Measurements from ENCODE around the gene PRRT3.

DNA sequence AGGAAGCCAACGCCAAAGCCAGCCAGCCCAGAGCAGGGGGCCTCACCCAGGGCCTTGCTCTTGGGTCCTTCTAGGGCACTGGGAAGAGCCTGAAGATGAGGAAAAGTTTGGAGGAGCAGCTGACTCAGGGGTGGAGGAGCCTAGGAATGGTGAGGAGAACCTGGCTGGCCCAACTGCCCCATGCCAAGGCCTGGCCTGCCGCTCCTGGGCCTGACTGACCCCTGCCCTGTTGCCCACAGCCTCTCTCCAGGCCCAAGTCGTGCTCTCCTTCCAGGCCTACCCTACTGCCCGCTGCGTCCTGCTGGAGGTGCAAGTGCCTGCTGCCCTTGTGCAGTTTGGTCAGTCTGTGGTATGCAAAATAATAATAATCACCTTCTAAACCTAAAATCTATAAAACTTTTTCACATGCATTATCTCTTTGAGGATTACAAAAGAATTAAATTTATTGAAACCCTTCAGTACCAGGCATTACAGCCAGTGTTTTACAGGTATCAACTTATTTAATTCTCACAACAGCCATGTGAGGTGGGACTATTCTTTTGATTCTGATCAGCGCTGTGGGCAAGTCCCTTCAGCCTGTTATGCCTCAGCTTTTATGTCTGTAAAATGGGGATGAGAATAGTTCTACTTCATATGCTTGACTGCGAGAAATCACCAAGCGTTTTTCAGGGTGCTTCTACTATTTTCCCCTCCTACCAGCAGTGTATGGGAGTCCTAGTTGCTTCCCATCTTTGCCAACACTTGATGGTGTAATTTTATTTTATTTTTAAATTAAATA, 33.8 kb downstream of the PRRT3 start:
- no peak for TF ChIP-seq YY1 (IDR thresholded peaks at IDR 0.05; ENCODE audit: low read depth)
- TF ChIP-seq EP300 (IDR thresholded peaks at IDR 0.05; ENCODE audit: borderline replicate concordance in 1 of 2, low read depth in 1 of 2, low read length in 1 of 2), result no peak
- no peak for TF ChIP-seq MXI1 (IDR thresholded peaks at IDR 0.05; ENCODE audit: low read depth, low read length)
- TF ChIP-seq ELF1 (IDR thresholded peaks at IDR 0.05), result no peak
- TF ChIP-seq, protein P1, sequence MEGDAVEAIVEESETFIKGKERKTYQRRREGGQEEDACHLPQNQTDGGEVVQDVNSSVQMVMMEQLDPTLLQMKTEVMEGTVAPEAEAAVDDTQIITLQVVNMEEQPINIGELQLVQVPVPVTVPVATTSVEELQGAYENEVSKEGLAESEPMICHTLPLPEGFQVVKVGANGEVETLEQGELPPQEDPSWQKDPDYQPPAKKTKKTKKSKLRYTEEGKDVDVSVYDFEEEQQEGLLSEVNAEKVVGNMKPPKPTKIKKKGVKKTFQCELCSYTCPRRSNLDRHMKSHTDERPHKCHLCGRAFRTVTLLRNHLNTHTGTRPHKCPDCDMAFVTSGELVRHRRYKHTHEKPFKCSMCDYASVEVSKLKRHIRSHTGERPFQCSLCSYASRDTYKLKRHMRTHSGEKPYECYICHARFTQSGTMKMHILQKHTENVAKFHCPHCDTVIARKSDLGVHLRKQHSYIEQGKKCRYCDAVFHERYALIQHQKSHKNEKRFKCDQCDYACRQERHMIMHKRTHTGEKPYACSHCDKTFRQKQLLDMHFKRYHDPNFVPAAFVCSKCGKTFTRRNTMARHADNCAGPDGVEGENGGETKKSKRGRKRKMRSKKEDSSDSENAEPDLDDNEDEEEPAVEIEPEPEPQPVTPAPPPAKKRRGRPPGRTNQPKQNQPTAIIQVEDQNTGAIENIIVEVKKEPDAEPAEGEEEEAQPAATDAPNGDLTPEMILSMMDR (IDR thresholded peaks at IDR 0.05), result no peak
- no peak for TF ChIP-seq NRF1 (IDR thresholded peaks at IDR 0.05; ENCODE audit: low read depth, low read length)
- TF ChIP-seq, protein P2, sequence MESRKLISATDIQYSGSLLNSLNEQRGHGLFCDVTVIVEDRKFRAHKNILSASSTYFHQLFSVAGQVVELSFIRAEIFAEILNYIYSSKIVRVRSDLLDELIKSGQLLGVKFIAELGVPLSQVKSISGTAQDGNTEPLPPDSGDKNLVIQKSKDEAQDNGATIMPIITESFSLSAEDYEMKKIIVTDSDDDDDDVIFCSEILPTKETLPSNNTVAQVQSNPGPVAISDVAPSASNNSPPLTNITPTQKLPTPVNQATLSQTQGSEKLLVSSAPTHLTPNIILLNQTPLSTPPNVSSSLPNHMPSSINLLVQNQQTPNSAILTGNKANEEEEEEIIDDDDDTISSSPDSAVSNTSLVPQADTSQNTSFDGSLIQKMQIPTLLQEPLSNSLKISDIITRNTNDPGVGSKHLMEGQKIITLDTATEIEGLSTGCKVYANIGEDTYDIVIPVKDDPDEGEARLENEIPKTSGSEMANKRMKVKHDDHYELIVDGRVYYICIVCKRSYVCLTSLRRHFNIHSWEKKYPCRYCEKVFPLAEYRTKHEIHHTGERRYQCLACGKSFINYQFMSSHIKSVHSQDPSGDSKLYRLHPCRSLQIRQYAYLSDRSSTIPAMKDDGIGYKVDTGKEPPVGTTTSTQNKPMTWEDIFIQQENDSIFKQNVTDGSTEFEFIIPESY (IDR thresholded peaks at IDR 0.05; ENCODE audit: borderline replicate concordance, low read depth), result no peak
- no peak for TF ChIP-seq POLR2AphosphoS5 (IDR thresholded peaks at IDR 0.05; ENCODE audit: low read depth, low read length)
- no peak for TF ChIP-seq EZH2phosphoT487 (IDR thresholded peaks at IDR 0.05; ENCODE audit: borderline replicate concordance, low read depth)
- no peak for TF ChIP-seq FOSL2 (IDR thresholded peaks at IDR 0.05; ENCODE audit: borderline replicate concordance, low read depth)
- no peak for TF ChIP-seq RAD21 (IDR thresholded peaks at IDR 0.05; ENCODE audit: low read length)
- no peak for TF ChIP-seq GABPA (IDR thresholded peaks at IDR 0.05; ENCODE audit: low read depth)
- TF ChIP-seq TAF1 (IDR thresholded peaks at IDR 0.05; ENCODE audit: borderline replicate concordance, low read depth, low read length), result no peak
- TF ChIP-seq TEAD4 (IDR thresholded peaks at IDR 0.05; ENCODE audit: borderline replicate concordance, insufficient read depth), result no peak

All from SK-N-SH (cell line).